Measurements from ENCODE around the gene PBXIP1. TPM values are rescaled to one million over a fixed set of nuclear protein-coding genes. Genes with fewer than 3 reads are reported as not detected.
A peak's percentile ranks its signal among the peaks of the same experiment; 100 is the strongest.

Gene PBXIP1
- total and polyA plus RNA-seq, 2 of the 13 experiments (the other 11 are each of a cell fraction or from before 2014, with no cell fraction given) = 16.3 to 31.9 TPM

DNA sequence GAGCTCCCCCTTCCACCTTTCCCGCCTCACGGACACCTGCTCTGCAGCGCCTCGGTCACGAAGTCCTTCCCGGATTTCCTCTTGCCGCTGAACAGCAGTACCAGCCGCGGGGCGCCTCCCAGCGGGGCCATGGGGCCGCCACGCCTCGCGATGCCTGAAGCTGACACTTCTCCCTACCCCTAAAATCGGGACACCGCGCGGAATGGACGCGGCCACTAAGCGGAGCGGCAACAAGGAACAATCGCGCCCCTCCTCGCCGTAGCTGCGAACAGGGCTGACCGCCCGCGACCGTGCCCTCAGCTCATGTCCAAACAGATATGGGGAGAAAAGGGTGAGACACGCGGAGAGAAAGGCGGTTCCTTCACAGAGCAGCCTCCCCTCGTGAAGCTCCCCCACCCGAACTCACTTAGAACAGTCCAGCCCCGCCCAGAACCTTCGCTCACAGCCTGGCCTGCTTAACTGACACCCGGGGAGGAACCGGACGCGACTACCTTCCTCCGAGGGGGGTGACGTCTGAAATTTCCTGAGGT lies 19.3 kb downstream of the PBXIP1 start, which contains the start of gene PMVK (continued):
- no peak for TF ChIP-seq TRIM24 (CRISPR knock-in tag; IDR thresholded peaks at IDR 0.05)
- 0 out of 2 replicates have a peak, but pooled peaks have one; percentile 85 for TF ChIP-seq NFIB (CRISPR knock-in tag; IDR thresholded peaks at IDR 0.05; ENCODE audit: borderline replicate concordance)
- peak; percentile 98 for TF ChIP-seq ELF3 (CRISPR knock-in tag; IDR thresholded peaks at IDR 0.05)
- peak; percentile 97 for TF ChIP-seq ZNF235 (CRISPR knock-in tag; IDR thresholded peaks at IDR 0.05; ENCODE audit: borderline replicate concordance)
- no peak for TF ChIP-seq ZNF432 (CRISPR knock-in tag; IDR thresholded peaks at IDR 0.05; ENCODE audit: borderline replicate concordance)
- TF ChIP-seq SPEN (CRISPR knock-in tag; IDR thresholded peaks at IDR 0.05; ENCODE audit: low read depth) = peak; percentile 97
- peak; percentile 85 for TF ChIP-seq HMGXB3 (CRISPR knock-in tag; IDR thresholded peaks at IDR 0.05; ENCODE audit: borderline replicate concordance)
- TF ChIP-seq ZNF562 (CRISPR knock-in tag; IDR thresholded peaks at IDR 0.05; ENCODE audit: borderline replicate concordance) = peak; percentile 95
- TF ChIP-seq DZIP1 (CRISPR knock-in tag; IDR thresholded peaks at IDR 0.05) = peak; percentile 99
- TF ChIP-seq ZNF672 (CRISPR knock-in tag; IDR thresholded peaks at IDR 0.05) = peak; percentile 95
- TF ChIP-seq ZNF546 (CRISPR knock-in tag; conservative IDR thresholded peaks at IDR 0.05) = peak; percentile 99; the same call in 1 of the 2 replicates
- peak; percentile 97 for TF ChIP-seq ZNF256 (CRISPR knock-in tag; conservative IDR thresholded peaks at IDR 0.05)
- peak; percentile 71; the same call in 1 of the 2 replicates for TF ChIP-seq ZNF670 (CRISPR knock-in tag; IDR thresholded peaks at IDR 0.05; ENCODE audit: borderline replicate concordance)
- TF ChIP-seq HNRNPUL1 (IDR thresholded peaks at IDR 0.05; ENCODE audit: low read depth, low read length) = no peak
- no peak for TF ChIP-seq NCOA5 (CRISPR knock-in tag; IDR thresholded peaks at IDR 0.05)
- peak; percentile 99 for TF ChIP-seq NRL (CRISPR knock-in tag; IDR thresholded peaks at IDR 0.05; ENCODE audit: borderline replicate concordance)
- peak; percentile 83; the same call in 1 of the 2 replicates for TF ChIP-seq E2F5 (CRISPR knock-in tag; conservative IDR thresholded peaks at IDR 0.05)
- peak; percentile 94 for TF ChIP-seq ARNTL (CRISPR knock-in tag; IDR thresholded peaks at IDR 0.05)
- TF ChIP-seq ZNF20 (CRISPR knock-in tag; IDR thresholded peaks at IDR 0.05) = 0 out of 2 replicates have a peak, but pooled peaks have one; percentile 61
- TF ChIP-seq MTF1 (CRISPR knock-in tag; IDR thresholded peaks at IDR 0.05) = peak; percentile 81
